Trophoblast cell (in vitro differentiated cells and primary cell): ENCODE measurements around the gene LPIN1.

Experiments
- DNase-seq, 2 donors: peaks; one replicate each; pipeline ENCODE4 v3.0.0-alpha.2; 2016
- H2AFZ ChIP-seq: 2 replicates; pipeline ENCODE4 v1.6.1; 2013; ENCODE audit warnings: low read length, moderate library complexity, mild to moderate bottlenecking; ENCODE audit not compliant: insufficient read depth, poor library complexity
- H2AK5ac ChIP-seq: 2 replicates; pipeline ENCODE4 v1.6.1; 2013; ENCODE audit warnings: mild to moderate bottlenecking, low read length
- H2BK120ac ChIP-seq: 2 replicates; pipeline ENCODE4 v1.6.1; 2013; ENCODE audit warnings: low read length, mild to moderate bottlenecking, moderate library complexity; ENCODE audit not compliant: insufficient read depth, poor library complexity
- H2BK12ac ChIP-seq: 2 replicates; pipeline ENCODE4 v1.6.1; 2013; ENCODE audit warnings: mild to moderate bottlenecking, low read length, moderate library complexity
- H2BK5ac ChIP-seq: 2 replicates; pipeline ENCODE4 v1.6.1; 2013; ENCODE audit warnings: low read length, low read depth, moderate library complexity, mild to moderate bottlenecking; ENCODE audit not compliant: poor library complexity
- H3K14ac ChIP-seq: 2 replicates; pipeline ENCODE4 v1.6.1; 2013; ENCODE audit warnings: mild to moderate bottlenecking, low read length
- H3K18ac ChIP-seq: 2 replicates; pipeline ENCODE4 v1.6.1; 2013; ENCODE audit warnings: mild to moderate bottlenecking, low read length
- H3K23ac ChIP-seq: 2 replicates; pipeline ENCODE4 v1.6.1; 2013; ENCODE audit warnings: low read length
- H3K27ac ChIP-seq: 2 replicates; pipeline ENCODE4 v1.5.1; 2013; ENCODE audit warnings: low read depth, mild to moderate bottlenecking, inconsistent platforms, low read length, moderate library complexity
- H3K27me3 ChIP-seq: 2 replicates; pipeline ENCODE4 v1.6.1; 2013; ENCODE audit warnings: inconsistent platforms, mild to moderate bottlenecking, low read length, moderate library complexity; ENCODE audit not compliant: insufficient read depth
- H3K36me3 ChIP-seq, 2 experiments: 1 replicate in 1 of 2; 2 replicates in 1 of 2; pipeline ENCODE4 v1.6.1; 2013; ENCODE audit warnings: low read length in 2 of 2, mild to moderate bottlenecking in 2 of 2, moderate library complexity in 1 of 2; ENCODE audit not compliant: insufficient read depth in 2 of 2, control insufficient read depth in 1 of 2
- H3K4ac ChIP-seq: 2 replicates; pipeline ENCODE4 v1.6.1; 2013; ENCODE audit warnings: low read depth, mild to moderate bottlenecking, low read length, moderate library complexity
- H3K4me1 ChIP-seq, 2 experiments: 1 replicate in 1 of 2; 2 replicates in 1 of 2; pipeline ENCODE4 v1.6.1; 2013; ENCODE audit warnings: low read length in 2 of 2, mild to moderate bottlenecking in 2 of 2, moderate library complexity in 1 of 2; ENCODE audit not compliant: insufficient read depth in 2 of 2, control insufficient read depth in 1 of 2
- H3K4me2 ChIP-seq: 2 replicates; pipeline ENCODE4 v1.6.1; 2013; ENCODE audit warnings: inconsistent platforms, mild to moderate bottlenecking, low read length, moderate library complexity
- H3K4me3 ChIP-seq: 2 replicates; pipeline ENCODE4 v1.5.1; 2013; ENCODE audit warnings: mild to moderate bottlenecking, low read depth, low read length, inconsistent platforms
- H3K79me1 ChIP-seq: one replicate; pipeline ENCODE4 v1.6.1; 2013; ENCODE audit warnings: low read length
- H3K79me2 ChIP-seq: 2 replicates; pipeline ENCODE4 v1.6.1; 2013; ENCODE audit warnings: low read length, mild to moderate bottlenecking; ENCODE audit not compliant: control insufficient read depth, insufficient read depth, poor library complexity
- H3K9ac ChIP-seq: 2 replicates; pipeline ENCODE4 v1.6.1; 2013; ENCODE audit warnings: mild to moderate bottlenecking, low read length
- H3K9me3 ChIP-seq: 2 replicates; pipeline ENCODE4 v1.6.1; 2013; ENCODE audit warnings: low read depth, mild to moderate bottlenecking, control low read depth, inconsistent platforms, low read length; ENCODE audit not compliant: insufficient read depth
- H4K12ac ChIP-seq: 2 replicates; pipeline ENCODE4 v1.6.1; 2013; ENCODE audit warnings: low read depth, mild to moderate bottlenecking, low read length, moderate library complexity
- H4K8ac ChIP-seq: 2 replicates; pipeline ENCODE4 v1.6.1; 2013; ENCODE audit warnings: low read depth, mild to moderate bottlenecking, low read length, moderate library complexity
- H4K91ac ChIP-seq: one replicate; pipeline ENCODE4 v1.6.1; 2013; ENCODE audit warnings: low read depth, mild to moderate bottlenecking, low read length, moderate library complexity
- WGBS: extraction: QIAGEN DNeasy Blood & Tissue Kit; methylation state at CpG from one replicate; pipeline ENCODE4 v1.1.7; 2013; ENCODE audit warnings: missing lambda C conversion rate; ENCODE audit not compliant: insufficient read length, insufficient coverage; ENCODE audit errors: extremely low coverage; 5-methylcytosine and 5-hydroxymethylcytosine counted together

LPIN1 gene

DNA sequence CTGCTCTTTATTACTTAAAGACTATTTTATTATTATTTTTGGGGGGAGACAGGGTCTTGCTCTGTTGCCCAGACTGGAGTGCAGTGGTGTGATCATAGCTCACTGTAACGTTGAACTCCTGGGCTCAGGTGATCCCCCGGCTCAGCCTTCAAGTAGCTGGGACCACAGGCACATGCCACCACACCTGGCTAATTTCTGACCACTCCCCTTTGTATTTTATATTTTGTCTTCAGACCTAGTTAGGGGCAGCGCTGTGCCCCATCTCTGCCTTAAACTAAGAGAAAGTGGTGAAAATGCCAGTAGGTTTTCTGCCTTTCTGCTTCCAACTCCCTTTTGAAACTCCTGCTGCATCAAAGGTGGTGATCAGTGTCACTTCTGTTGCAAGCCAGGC is 82.5 kb downstream of the LPIN1 start:
- no peak overlapping the region for H3K4me3 ChIP-seq
- H2BK120ac ChIP-seq, result no peak overlapping the region
- H3K4me1 ChIP-seq, result peaks cover 11% of the 10 kb centered on the region in 2 experiments
- H3K79me2 ChIP-seq, result no peaks in the 10 kb centered on the region
- no CpG with 5 or more reads among the region's 3 CpGs for WGBS
- H3K27me3 ChIP-seq, result no peaks in the 10 kb centered on the region
- H3K9ac ChIP-seq, result no peak overlapping the region
- no peak overlapping the region for H4K91ac ChIP-seq
- DNase-seq, result no peak
- no peak overlapping the region for H3K4ac ChIP-seq
- H3K36me3 ChIP-seq, result peaks cover 7 to 17% of the 10 kb centered on the region in 2 experiments
- no peak overlapping the region for H2AK5ac ChIP-seq
- no peak overlapping the region for H2BK12ac ChIP-seq
- no peak overlapping the region for H3K4me2 ChIP-seq
- no peak overlapping the region for H3K18ac ChIP-seq
- H3K9me3 ChIP-seq, result no peaks in the 10 kb centered on the region
- H4K12ac ChIP-seq, result no peak overlapping the region
- peaks cover 6% of the 10 kb centered on the region for H3K79me1 ChIP-seq
- no peak overlapping the region for H3K23ac ChIP-seq
- no peak overlapping the region for H4K8ac ChIP-seq
- H2AFZ ChIP-seq, result no peak overlapping the region
- no peak overlapping the region for H2BK5ac ChIP-seq
- no peak overlapping the region for H3K27ac ChIP-seq
- no peak overlapping the region for H3K14ac ChIP-seq

DNA sequence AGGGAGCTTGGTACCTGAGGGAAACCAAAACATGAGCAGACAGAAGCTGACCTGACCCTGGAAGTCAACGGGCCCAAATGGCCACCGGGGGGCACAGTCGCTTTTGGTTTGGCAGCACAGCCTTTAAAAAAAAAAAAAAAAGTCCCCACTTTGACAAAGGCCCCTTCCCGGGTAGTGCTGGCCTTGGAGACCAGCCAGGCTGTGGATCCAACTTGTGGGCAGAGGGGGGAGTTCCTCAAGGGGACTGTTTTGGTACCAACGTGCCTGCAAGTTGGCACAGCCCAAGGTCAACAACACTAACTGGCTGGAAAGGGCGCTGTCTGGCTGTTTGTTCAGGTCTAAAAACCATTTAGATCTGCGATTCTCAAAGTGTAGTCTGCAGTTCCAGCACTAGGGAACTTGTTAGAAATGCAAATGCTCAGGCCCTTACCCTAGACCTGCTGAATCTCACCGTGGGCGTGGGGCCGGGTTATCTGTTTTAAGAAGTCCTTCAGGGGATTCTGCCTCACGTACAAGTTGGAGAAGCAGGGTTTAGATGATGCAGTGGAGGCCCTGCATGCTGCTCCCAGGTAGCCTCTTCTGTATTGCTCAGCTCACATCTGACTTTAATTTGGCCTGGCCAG is 83.0 kb downstream of the LPIN1 start:
- H3K27me3 ChIP-seq, result no peaks in the 10 kb centered on the region
- peak overlapping the region; percentile 30 for H2AFZ ChIP-seq
- H3K9me3 ChIP-seq, result no peaks in the 10 kb centered on the region
- H2BK12ac ChIP-seq, result peak overlapping the region; percentile 47
- WGBS, result no CpG with 5 or more reads among the region's 11 CpGs
- no peak overlapping the region for H2AK5ac ChIP-seq
- peak overlapping the region; percentile 54 for H3K4me2 ChIP-seq
- H4K12ac ChIP-seq, result no peak overlapping the region
- H3K79me1 ChIP-seq, result peaks cover 6% of the 10 kb centered on the region
- H2BK120ac ChIP-seq, result peak overlapping the region; percentile 18
- H3K79me2 ChIP-seq, result no peaks in the 10 kb centered on the region
- peak overlapping the region; percentile 52 for H4K8ac ChIP-seq
- peak overlapping the region; percentile 35 for H2BK5ac ChIP-seq
- peaks cover 11% of the 10 kb centered on the region in 2 experiments for H3K4me1 ChIP-seq
- H3K9ac ChIP-seq, result peak overlapping the region; percentile 13
- peak in 1 of 2 donors; percentile 19 for DNase-seq
- no peak overlapping the region for H4K91ac ChIP-seq
- H3K18ac ChIP-seq, result peak overlapping the region; percentile 54
- H3K14ac ChIP-seq, result peak overlapping the region; percentile 12
- no peak overlapping the region for H3K4ac ChIP-seq
- no peak overlapping the region for H3K4me3 ChIP-seq
- peak overlapping the region; percentile 67 for H3K27ac ChIP-seq
- no peak overlapping the region for H3K23ac ChIP-seq
- H3K36me3 ChIP-seq, result peaks cover 7 to 16% of the 10 kb centered on the region in 2 experiments

DNA sequence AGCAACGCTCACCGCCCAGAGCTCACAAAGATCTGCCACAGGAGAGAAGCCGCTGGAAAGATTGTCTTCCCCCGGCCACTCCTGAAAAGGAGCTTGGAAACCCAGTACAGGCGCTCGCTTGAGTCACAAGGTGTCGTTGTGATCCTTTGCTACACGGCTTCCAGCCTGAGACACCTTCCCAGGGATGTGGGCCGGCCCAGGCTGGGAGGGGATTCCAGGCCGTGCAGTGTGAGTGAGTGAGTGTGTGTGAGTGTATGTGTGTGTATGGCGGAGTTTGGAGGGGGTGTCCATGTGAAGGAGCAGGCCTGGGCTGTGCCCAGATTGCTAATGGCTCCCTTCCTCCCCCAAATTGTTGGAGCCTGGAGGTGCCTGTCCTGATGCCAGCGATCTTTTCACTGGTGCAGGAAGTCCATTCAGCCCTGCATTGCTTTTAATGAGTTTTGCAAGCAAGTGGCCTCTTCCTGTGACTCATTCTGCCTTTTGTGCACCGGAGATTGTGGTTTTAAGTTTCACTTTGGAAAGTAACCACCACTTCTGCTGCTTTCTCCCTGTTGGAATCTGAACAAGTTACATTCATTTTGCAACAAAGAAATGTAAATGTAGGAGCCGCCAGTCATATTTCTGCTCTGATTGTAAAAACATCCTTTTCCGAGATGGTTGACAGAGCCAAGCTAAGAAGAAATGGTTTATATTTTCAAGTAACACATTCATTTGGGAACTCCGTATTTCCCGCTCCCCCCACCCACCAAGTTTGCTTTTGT is 83.7 kb downstream of the LPIN1 start:
- peak overlapping the region; percentile 67 for H3K27ac ChIP-seq
- peak; percentile 76 to 91 for DNase-seq
- H3K79me1 ChIP-seq, result peaks cover 6% of the 10 kb centered on the region
- H3K14ac ChIP-seq, result no peak overlapping the region
- H2BK12ac ChIP-seq, result peak overlapping the region; percentile 47
- H3K23ac ChIP-seq, result no peak overlapping the region
- peaks cover 11% of the 10 kb centered on the region in 2 experiments for H3K4me1 ChIP-seq
- H2BK120ac ChIP-seq, result peak overlapping the region; percentile 18
- peak overlapping the region; percentile 30 for H2AFZ ChIP-seq
- no peak overlapping the region for H3K4ac ChIP-seq
- no peaks in the 10 kb centered on the region for H3K27me3 ChIP-seq
- H3K4me3 ChIP-seq, result no peak overlapping the region
- peak overlapping the region; percentile 54 for H3K18ac ChIP-seq
- no peak overlapping the region for H4K12ac ChIP-seq
- H4K91ac ChIP-seq, result no peak overlapping the region
- no peaks in the 10 kb centered on the region for H3K79me2 ChIP-seq
- H3K9ac ChIP-seq, result no peak overlapping the region
- peak overlapping the region; percentile 35 for H2BK5ac ChIP-seq
- peak overlapping the region; percentile 54 for H3K4me2 ChIP-seq
- H3K9me3 ChIP-seq, result no peaks in the 10 kb centered on the region
- peak overlapping the region; percentile 52 for H4K8ac ChIP-seq
- no CpG with 5 or more reads among the region's 17 CpGs for WGBS
- H2AK5ac ChIP-seq, result no peak overlapping the region
- peaks cover under 1 to 9% of the 10 kb centered on the region in 2 experiments for H3K36me3 ChIP-seq

DNA sequence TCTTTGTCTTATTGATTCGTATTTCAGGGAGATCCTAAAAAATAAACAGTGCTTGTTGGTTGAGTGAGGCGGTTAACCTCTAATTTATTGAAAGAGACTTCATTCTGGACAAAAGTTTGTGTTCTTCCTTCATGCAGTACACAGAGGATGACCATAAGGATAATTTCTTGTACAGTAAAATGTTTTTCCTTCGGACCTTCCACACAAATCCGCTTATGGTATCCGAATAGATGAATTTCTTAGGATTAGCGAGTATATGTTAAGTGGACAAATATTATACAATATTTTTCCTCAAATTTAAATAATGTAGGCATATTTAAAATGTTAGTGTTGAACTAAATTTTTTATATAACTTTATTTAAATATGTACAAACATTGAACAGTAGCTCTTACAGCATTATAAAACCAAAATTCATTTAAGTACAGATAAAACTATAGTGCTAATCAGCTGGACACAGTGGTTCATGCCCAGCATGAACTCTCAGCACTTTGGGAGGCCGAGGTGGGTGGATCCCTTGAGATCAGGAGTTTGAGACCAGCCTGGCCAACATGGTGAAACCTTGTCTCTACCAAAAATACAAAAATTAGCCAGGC is 84.4 kb downstream of the LPIN1 start:
- no peak overlapping the region for H2AK5ac ChIP-seq
- peaks cover 11% of the 10 kb centered on the region in 2 experiments for H3K4me1 ChIP-seq
- H4K12ac ChIP-seq, result no peak overlapping the region
- peaks cover 6% of the 10 kb centered on the region for H3K79me1 ChIP-seq
- peak overlapping the region; percentile 56 for H3K27ac ChIP-seq
- peak overlapping the region; percentile 54 for H3K4me2 ChIP-seq
- no peaks in the 10 kb centered on the region for H3K79me2 ChIP-seq
- H3K18ac ChIP-seq, result no peak overlapping the region
- no peak overlapping the region for H4K8ac ChIP-seq
- peaks cover 0 to 8% of the 10 kb centered on the region in 2 experiments for H3K36me3 ChIP-seq
- H2BK5ac ChIP-seq, result no peak overlapping the region
- no peak overlapping the region for H2AFZ ChIP-seq
- no peak overlapping the region for H3K4me3 ChIP-seq
- no peak for DNase-seq
- H3K27me3 ChIP-seq, result no peaks in the 10 kb centered on the region
- no peak overlapping the region for H3K23ac ChIP-seq
- H3K9ac ChIP-seq, result no peak overlapping the region
- H3K4ac ChIP-seq, result no peak overlapping the region
- H2BK120ac ChIP-seq, result no peak overlapping the region
- H3K9me3 ChIP-seq, result no peaks in the 10 kb centered on the region
- no peak overlapping the region for H4K91ac ChIP-seq
- H2BK12ac ChIP-seq, result no peak overlapping the region
- H3K14ac ChIP-seq, result no peak overlapping the region
- WGBS, result no CpG with 5 or more reads among the region's 7 CpGs
